Astrocyte (in vitro differentiated cells and primary cell): ENCODE results near the gene PTPRCAP.

Experiments
- CTCF ChIP-seq: IDR thresholded peaks from 2 replicates; pipeline ENCODE4 v1.5.1; 2011; ENCODE audit warnings: low read depth, mild to moderate bottlenecking, inconsistent platforms, low read length, moderate library complexity; ENCODE audit not compliant: insufficient read depth
- EZH2 ChIP-seq: IDR thresholded peaks from 2 replicates; pipeline ENCODE4 v1.6.1; 2012; ENCODE audit warnings: mild to moderate bottlenecking, low read length, inconsistent platforms; ENCODE audit not compliant: insufficient read depth

GRCh38 chr11:67463186-67463585, 25.7 kb upstream of the PTPRCAP start:
- TF ChIP-seq CTCF (no peak), EZH2 (no peak)
